Fibroblast of the aortic adventitia (primary cell): ENCODE results near the gene DYRK2. TPM values are rescaled to one million over a fixed set of nuclear protein-coding genes. Genes with fewer than 3 reads are reported as not detected.

Experiments
- DNase-seq: peaks from one replicate; pipeline ENCODE4 v3.0.0-alpha.2; 2010; ENCODE audit warnings: low read depth
- H3K4me3 ChIP-seq: 2 replicates; pipeline ENCODE4 v1.5.1; 2011; ENCODE audit warnings: low read depth, mild to moderate bottlenecking, control low read depth, low read length, moderate library complexity
- CTCF ChIP-seq: IDR thresholded peaks from 2 replicates; pipeline ENCODE4 v1.5.1; 2011; ENCODE audit warnings: mild to moderate bottlenecking, low read length, control low read depth, inconsistent platforms; ENCODE audit not compliant: insufficient read depth
- total RNA-seq: library from RNA; depleted of rRNA; stranded (reverse); fragments of >200 nt; gene quantifications from 2 replicates; pipeline ENCODE4 v1.2.3, GENCODE V29; 2012; ENCODE audit warnings: low replicate concordance

The DYRK2 gene
- total RNA-seq = 23.8 and 32.1 TPM in 2 replicates

- peak within 1 kb of the TSS; percentile 82 for H3K4me3 ChIP-seq
- no peak for TF ChIP-seq CTCF
- peak; percentile 67 for DNase-seq
Measured at GRCh38 chr12:67648521-67649260, at the start of gene DYRK2. Gene DYRK2, plus strand, starts transcription at chr12:67648745. Its CDS starts 389 bp downstream, at chr12:67649134.

GRCh38 chr12:67599691-67600090, 48.9 kb upstream of the DYRK2 start:
- DNase-seq = no peak
- TF ChIP-seq CTCF = no peak
- no peak overlapping the region for H3K4me3 ChIP-seq

- H3K4me3 ChIP-seq = no peak overlapping the region
- no peak for DNase-seq
- no peak for TF ChIP-seq CTCF
Measured at GRCh38 chr12:67601126-67601525, 47.4 kb upstream of the DYRK2 start.

GRCh38 chr12:67609226-67609870, 39.2 kb upstream of the DYRK2 start:
- DNase-seq = no peak
- H3K4me3 ChIP-seq = no peak overlapping the region
- no peak for TF ChIP-seq CTCF

GRCh38 chr12:67613040-67613439, 35.5 kb upstream of the DYRK2 start:
- DNase-seq = no peak
- TF ChIP-seq CTCF = no peak
- no peak overlapping the region for H3K4me3 ChIP-seq

GRCh38 chr12:67617629-67618028, 30.9 kb upstream of the DYRK2 start:
- H3K4me3 ChIP-seq = no peak overlapping the region
- no peak for TF ChIP-seq CTCF
- DNase-seq = no peak

- DNase-seq = no peak
- TF ChIP-seq CTCF = no peak
- no peak overlapping the region for H3K4me3 ChIP-seq
Measured at GRCh38 chr12:67618303-67618702, 30.2 kb upstream of the DYRK2 start.
